H1 (cell line): Measurements from ENCODE around the gene EVA1C. TPM values are rescaled to one million over a fixed set of nuclear protein-coding genes. Genes with fewer than 3 reads are reported as not detected.

ENCODE experiments used
- polyA plus RNA-seq, 7 experiments: library from polyadenylated mRNA; depleted of rRNA in 3 of 7; stranded (reverse) in 5 of 7; unstranded in 2 of 7; fragments of >200 nt in 5 of 7; fragments of 200-250 nt in 2 of 7; gene quantifications; 1 replicate in 5 of 7; 2 replicates in 1 of 7; 4 replicates in 1 of 7; pipeline versions ENCODE4 v1.2.1 to v1.2.3, GENCODE V29; 2011 to 2013; ENCODE audit warnings: missing spikeins in 2 of 7, mixed read lengths in 2 of 7
- small RNA-seq: library from polyadenylated mRNA; stranded (forward); fragments of <200 nt; extraction: miRNeasy Mini kit (QIAGEN cat#:217004); gene quantifications from one replicate; pipeline ENCODE3, GENCODE V24; 2013; ENCODE audit not compliant: insufficient read depth
- total RNA-seq: library from RNA; stranded (reverse); fragmentation: NEBNext Ultra II Directional; extraction: Animal tissue kit (Norgen Biotek cat#: 25700); gene quantifications from 2 replicates; pipeline ENCODE4 v1.2.1, GENCODE V29; 2021

EVA1C gene
- total and polyA plus RNA-seq, 2 of the 8 experiments (the other 6 are each of a cell fraction or from before 2014, with no cell fraction given), result 2.6 to 3.6 TPM

Small RNA genes lying within 50 kb of the gene (small RNA-seq; reads per million reads assigned to genes)
- gene RF00438, result not detected
- gene RNA5SP490, result not detected
- gene SNORA80A, result 0.86 reads per million

Other genes starting within 250 kb of the EVA1C start
- 53.0 and 59.6 TPM in 2 replicates for gene MIS18A, start 133.7 kb upstream of the EVA1C start, total RNA-seq
- gene MIS18A, start 133.7 kb upstream of the EVA1C start, polyA plus RNA-seq (2011; rRNA removed), result 28.6 and 28.9 TPM in 2 replicates
- not detected in 2 replicates for gene MRAP, start 113.9 kb upstream of the EVA1C start, total RNA-seq
- gene MRAP, start 113.9 kb upstream of the EVA1C start, polyA plus RNA-seq (2011; rRNA removed), result not detected in 2 replicates
- gene URB1, start 19.7 kb upstream of the EVA1C start, total RNA-seq, result 28.2 and 28.9 TPM in 2 replicates
- gene URB1, start 19.7 kb upstream of the EVA1C start, polyA plus RNA-seq (2011; rRNA removed), result 8.1 and 10.1 TPM in 2 replicates
- 0.71 and 0.99 TPM in 2 replicates for gene TCP10L, start 172.8 kb downstream of the EVA1C start, total RNA-seq
- 0.45 and 0.74 TPM in 2 replicates for gene TCP10L, start 172.8 kb downstream of the EVA1C start, polyA plus RNA-seq (2011; rRNA removed)
- 68.1 and 69.6 TPM in 2 replicates for gene CFAP298, start 199.7 kb downstream of the EVA1C start, total RNA-seq
- gene CFAP298, start 199.7 kb downstream of the EVA1C start, polyA plus RNA-seq (2011; rRNA removed), result 43.0 and 47.8 TPM in 2 replicates